Cerebellar cortex (tissue), 1 donor: ENCODE measurements around the gene TNKS1BP1.

Experiments
- DNase-seq: peaks from one replicate; pipeline ENCODE4 v3.0.0-alpha.2; 2015; ENCODE audit warnings: low spot score

TNKS1BP1 gene

GRCh38 chr11:57330029-57330428, 5.3 kb upstream of the TNKS1BP1 start:
- DNase-seq: no peak

- DNase-seq: no peak
Observed at GRCh38 chr11:57327721-57328120, 3.0 kb upstream of the TNKS1BP1 start.

- peak; percentile 38 for DNase-seq
Observed at GRCh38 chr11:57325735-57326048, 940 bp upstream of the TNKS1BP1 start.

GRCh38 chr11:57324154-57324885, 432 bp downstream of the TNKS1BP1 start:
- DNase-seq: peak; percentile 43

- no peak for DNase-seq
Observed at GRCh38 chr11:57323855-57324153, 948 bp downstream of the TNKS1BP1 start.

- no peak for DNase-seq
Observed at GRCh38 chr11:57323167-57323854, 1.4 kb downstream of the TNKS1BP1 start.

GRCh38 chr11:57322256-57323166, 2.2 kb downstream of the TNKS1BP1 start:
- DNase-seq: peak; percentile 81

- DNase-seq: no peak
Observed at GRCh38 chr11:57321388-57322255, 3.1 kb downstream of the TNKS1BP1 start.

- no peak for DNase-seq
Observed at GRCh38 chr11:57320719-57321387, 3.9 kb downstream of the TNKS1BP1 start.

GRCh38 chr11:57320067-57320718, 4.6 kb downstream of the TNKS1BP1 start:
- DNase-seq: no peak

GRCh38 chr11:57318178-57318577, 6.6 kb downstream of the TNKS1BP1 start:
- DNase-seq: no peak

- DNase-seq: no peak
Observed at GRCh38 chr11:57316017-57316416, 8.7 kb downstream of the TNKS1BP1 start.

GRCh38 chr11:57315491-57315890, 9.3 kb downstream of the TNKS1BP1 start:
- no peak for DNase-seq

- no peak for DNase-seq
Observed at GRCh38 chr11:57314221-57314973, 10.4 kb downstream of the TNKS1BP1 start.

- DNase-seq: no peak
Observed at GRCh38 chr11:57313788-57314135, 11.0 kb downstream of the TNKS1BP1 start.

- DNase-seq: no peak
Observed at GRCh38 chr11:57313071-57313787, 11.5 kb downstream of the TNKS1BP1 start.

- DNase-seq: no peak
Observed at GRCh38 chr11:57312511-57313021, 12.2 kb downstream of the TNKS1BP1 start.

- DNase-seq: peak; percentile 61
Observed at GRCh38 chr11:57311109-57311936, 13.4 kb downstream of the TNKS1BP1 start.
